Activated CD4-positive, alpha-beta T cell treated with anti-CD3 and anti-CD28 coated beads for 4 hours (primary cell): ENCODE results near the gene BLOC1S4.
"Not testable (repeated sequence)": the region's sequence is repeated elsewhere in the genome, so short reads cannot be mapped to it uniquely, and the experiment has no call there.

Source experiments
- DNase-seq, 2 donors: peaks; one replicate each; pipeline ENCODE4 v3.0.0-alpha.2; 2020

BLOC1S4 gene

DNA sequence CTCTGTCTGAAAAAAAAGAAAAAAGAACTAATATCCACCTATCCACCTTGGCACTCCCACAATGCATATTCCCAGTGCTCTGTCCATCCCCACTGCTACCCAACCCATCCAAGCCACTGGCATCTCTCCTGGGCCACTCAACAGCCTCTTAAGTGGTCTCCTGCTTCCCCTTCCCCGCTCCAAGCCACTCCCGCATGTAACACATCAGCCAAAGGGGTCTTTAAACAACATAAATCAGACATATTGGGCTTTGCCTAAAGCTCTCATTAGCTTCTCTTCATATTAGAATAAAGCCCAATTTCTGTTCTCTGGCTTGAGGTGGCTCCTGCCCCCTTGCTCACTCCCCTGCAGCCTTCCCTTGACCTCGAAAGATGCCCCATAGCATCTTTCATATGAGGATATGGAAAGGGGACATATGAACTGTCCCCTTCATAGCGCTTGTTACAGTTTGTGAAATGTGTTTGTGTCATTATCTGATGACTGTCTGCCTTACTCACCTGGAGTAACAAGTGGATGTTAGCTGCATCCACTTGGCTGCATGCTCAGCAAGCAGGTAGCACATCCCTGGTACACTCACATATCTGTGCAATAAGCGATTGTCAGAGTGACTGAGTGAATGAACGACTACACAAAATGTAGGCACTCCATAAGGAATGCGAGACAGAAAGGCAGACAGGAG lies 3.1 kb downstream of the BLOC1S4 start:
- DNase-seq = no peak

DNA sequence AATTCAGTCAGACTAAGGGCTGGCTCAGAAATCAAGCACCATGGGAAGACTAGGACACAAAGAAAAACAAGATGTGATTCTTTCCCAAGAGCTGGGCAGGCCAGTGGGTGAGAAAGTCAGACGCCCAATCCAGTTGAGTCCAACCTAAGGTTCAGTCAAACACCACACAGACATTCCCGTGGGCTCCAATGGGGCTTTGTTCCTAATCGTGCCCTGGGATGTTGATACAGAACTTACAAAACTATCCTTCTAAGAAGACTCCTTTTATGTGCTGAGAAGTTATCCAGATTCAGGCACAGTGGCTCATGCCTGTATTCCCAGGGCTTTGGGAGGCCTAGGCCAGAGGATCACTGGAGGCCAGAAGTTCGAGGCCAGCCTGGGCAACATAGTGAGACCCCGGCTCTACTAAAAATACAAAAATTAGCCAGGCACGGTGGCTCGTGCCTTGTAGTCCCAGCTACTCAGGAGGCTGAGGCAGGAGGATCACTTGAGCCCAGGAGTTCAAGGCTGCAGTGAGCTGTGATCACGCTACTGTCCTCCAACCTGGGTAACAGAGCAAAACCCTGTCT lies 3.7 kb downstream of the BLOC1S4 start:
- DNase-seq = no peak

DNA sequence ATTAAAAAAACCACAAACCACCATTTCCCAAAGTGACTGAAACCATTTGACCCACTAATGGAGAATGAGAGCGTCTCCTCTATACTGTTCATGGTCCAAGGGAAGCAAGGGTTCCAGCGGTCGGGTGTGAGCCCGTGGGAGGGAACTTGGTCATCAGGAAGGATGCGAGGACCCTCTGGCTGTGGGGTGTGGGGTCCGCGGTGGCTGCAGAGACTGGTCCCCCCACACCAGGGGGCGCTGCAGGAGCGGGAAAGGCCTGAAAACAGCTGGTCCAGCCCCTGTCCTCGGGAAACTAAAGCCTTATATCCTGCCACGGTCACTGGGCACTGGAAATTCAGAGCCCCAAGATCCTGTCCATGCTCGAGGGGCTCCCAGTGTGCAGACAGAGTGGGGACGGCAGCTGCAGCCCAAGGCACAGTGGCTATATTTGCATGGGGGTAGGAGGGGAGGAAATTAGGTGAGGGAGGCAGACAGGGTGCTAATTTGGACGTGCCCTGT lies 4.3 kb downstream of the BLOC1S4 start:
- DNase-seq = peak; percentile 84

DNA sequence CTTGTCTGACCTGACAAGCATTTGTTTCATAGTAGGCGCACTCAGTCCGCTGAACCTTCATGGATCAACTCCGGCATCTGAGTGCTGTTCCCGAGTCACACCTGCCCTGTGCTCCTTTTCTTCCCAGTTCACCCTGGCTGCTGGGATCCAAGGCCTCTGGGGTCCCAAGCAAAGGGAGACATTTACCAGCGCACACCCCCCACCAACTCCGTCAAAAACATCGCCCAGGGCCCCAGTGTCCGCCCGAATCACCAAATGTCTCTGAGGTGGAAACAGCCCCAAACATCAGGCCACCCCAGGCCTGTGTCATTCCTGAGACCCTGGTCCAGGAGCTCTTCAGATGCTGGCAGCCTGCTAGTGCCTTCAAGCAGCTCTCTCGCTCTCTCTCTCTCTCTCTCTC lies 5.1 kb downstream of the BLOC1S4 start:
- no peak for DNase-seq

DNA sequence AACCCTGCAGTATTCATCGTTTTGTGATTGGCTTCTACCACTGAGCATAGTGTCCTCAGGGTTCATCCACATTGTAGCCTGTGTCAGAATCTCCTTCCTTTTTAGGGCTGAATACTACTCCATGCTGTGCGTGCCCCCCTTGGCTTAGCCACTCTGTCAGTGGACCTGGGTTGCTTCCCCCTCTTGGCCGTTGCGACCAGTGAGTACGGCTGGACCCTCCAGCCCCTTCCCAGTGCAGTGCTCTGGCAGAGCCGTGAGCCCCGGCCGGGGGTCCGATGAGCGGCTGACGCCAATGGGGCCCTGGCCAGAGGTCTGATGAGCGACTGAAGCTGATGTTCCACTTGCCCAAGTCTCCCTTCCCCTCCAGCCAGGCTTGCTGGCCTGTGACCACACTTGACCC lies 6.9 kb downstream of the BLOC1S4 start:
- DNase-seq = no peak

DNA sequence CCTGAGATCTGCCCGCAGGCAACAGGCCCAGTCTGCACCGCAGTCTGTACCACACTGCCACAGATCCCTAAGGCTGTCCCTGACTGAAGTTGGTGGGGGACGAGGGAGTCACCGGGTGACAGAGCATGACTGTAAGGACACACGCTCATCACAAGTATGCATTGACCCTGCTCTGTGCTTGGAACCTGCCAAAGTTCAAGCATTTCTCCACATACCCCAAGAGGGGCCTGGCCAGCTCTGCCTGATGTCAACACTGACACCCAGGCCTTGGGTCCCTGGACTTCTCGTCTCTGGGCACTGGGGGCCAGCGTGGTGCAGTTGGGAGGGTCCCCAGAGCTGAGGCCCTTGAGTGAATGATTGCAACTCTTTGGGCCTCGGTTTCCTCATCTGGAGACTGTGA lies 7.9 kb downstream of the BLOC1S4 start:
- DNase-seq = no peak

DNA sequence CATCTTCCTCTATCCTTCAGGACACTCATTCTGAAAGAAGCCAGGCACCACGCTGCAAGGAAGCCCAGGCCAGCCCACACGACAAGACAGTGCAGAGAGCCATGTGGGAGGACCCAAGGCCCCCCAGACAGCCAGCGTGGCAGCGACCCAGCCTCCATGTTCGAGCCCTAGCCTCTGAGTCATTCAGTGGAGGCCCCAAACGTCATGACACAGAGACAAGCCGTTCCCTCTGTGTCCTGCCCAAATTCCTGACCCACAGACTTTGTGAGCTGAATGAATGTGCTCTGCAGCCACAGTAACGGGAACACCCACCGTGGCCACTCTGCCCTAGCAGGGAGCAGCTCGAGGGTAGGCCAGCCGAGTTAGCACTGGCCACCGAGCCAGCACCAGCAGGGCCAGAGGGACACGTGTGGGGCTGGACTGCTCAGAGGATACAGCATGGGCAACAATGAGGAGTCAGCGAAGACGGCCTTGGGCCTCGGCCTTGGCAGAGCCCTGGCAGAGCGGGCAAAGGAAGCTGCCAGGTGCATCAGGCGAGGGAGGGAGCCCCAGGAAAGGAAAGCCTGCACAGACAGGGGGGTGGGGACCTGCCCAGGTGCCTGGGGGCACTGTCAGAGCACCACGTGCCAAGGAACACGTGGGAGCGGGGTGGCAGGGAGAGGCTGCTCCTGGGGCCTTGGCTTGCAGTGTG lies 8.6 kb downstream of the BLOC1S4 start:
- DNase-seq = no peak

DNA sequence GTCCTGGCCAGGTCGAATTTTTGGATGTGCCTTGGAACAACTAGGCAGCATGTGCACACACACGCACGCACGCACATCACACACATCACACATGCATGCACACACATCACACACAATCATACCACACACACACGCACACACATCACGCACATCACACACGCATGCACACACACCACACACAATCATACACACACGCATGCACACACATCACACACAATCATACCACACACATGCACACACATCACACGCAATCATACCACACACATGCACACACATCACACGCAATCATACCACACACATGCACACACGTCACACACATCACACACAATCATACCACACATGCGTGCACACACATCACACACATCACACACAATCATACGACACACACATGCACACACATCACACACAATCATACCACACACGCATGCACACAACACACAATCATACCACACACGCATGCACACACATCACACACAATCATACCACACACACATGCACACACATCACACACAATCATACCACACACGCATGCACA lies 9.5 kb downstream of the BLOC1S4 start:
- not testable (repeated sequence) for DNase-seq

DNA sequence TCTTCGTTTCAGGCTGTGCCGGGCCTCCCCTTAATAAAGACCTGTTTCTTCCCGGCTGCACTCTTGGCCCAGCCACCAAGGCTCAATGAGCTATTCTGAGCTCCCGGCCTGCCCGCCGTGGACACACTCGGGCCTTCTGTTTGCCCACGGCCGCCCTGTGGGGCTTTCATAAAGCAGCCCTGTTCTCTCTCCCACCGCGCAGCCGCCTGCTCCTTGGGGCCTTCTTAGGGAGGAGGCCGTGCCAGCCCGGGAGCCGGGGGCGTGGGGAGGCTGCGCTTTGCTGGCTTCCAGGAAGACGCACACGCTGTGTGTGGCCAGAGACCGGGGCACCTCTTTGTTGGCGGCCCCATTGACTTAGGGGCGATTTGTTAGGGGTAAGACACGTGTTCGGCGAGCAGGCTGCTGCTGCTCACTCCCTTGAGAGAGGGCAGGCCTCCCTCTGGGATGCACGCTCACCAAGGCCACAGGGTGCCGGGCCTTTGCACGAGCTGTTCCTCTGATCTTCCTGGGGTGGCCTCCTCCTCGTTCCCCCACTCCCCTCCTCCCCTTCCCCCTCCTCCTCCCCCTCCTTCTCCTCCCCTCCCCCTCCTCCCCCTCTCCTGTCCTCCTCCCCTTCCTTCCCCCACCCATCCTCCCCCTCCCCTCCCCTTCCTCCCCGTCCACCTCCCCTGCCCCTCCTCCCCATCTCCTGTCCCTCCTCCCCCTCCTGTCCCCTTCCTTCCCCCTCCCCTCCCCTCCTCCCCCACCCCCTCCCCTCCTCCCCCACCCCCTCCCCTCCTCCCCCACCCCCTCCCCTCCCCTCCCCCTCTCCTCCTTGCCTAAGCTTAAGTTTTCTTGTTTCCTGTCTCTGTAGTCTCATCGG lies 11.3 kb downstream of the BLOC1S4 start:
- DNase-seq = no peak

DNA sequence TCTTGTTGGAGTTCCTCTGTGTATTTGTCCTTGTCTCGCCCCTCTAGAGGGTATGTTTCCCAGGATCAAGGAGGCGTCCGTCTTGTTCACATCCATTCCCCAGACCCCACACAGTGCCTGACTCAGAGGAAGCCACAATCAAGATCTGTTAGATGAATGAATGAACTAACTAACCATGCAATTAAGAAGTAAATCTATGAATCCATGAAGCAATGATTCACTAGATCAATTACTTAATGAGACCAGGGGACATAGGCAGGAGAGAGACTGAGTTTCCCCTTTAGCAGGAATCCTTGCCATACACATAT lies 11.9 kb downstream of the BLOC1S4 start:
- DNase-seq = no peak

DNA sequence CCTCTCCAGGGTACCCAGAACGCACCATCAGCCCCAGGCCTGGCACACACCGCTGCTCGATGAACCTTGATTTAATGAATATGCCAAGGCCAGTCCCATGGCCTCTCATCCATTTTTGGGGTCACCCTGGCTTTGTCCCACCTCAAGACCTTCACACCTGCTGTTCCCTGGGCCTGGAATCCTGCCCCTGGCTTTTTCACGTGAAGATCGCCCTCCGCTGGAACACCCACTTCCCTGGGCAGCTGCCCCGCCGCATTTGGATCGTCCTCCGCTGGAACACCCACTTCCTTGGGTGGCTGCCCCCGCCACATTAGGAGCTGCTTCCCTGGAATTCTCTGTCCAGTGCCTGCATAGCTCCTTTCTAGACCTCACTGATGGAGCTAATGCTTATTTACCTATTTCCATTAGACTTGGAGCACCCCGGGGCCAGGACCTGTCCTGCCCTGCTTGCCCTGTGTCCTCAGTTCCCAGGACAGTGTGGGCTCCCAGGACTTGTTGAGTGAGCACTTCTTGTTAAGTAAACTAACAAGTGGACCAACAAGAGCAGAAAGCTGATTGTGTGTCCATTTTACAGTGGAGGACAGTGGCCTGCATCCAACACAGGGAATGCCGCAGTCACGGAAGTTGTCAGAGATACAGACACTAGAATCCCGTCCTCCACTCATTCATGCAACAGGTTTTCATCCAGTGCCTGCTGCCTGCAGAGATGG lies 12.5 kb downstream of the BLOC1S4 start:
- no peak for DNase-seq

DNA sequence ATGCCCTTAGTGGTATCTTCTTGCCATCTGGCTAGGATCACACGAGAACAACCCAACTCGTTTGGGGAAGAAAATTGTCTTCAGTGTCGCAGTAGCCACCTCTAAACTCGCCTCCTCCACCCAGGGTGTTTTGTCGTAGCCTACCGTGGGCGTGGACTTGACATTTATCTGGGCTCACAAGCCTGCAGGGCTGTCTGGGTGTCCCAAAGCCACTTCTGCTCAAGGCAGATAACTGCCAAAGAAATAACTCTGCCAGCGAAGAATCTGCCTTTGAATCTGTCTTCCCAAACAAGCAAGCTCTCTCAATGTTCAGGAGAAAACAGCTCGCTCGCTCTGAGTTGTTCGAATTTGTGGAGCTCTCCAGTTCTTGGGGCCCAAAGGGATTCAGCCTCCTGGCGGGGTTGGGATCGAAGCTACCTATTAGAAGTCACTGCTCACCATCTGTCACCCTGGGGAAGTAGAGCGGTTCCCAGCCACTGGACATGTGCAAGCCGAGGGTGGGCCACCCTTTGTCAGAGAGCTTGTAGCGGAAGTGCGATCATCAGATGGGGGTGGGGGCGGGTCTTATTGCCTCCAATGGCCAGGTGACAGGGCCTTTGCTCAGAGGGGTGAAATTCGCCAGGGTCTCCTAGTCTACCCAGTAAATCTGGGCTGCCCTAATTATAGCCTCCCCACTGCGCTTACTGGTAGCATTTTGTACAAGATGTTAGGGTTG lies 14.8 kb downstream of the BLOC1S4 start:
- no peak for DNase-seq

DNA sequence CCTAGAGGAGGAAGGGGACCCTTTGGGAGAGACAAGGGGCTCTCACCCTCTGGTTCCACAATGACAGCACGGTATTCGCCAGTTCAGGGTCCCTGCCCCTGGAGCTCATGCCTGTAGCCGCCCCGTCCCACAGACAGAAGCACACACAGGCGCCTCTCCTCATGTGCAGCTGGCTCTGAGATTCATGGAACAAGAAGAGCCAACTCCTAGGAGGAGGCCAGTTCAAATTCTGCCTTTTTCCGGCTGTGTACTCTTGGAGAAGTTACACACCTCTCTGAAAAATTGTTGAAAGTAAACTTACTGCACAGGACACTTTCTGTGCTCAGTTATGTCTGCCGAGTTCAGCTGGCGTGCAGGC lies 15.3 kb downstream of the BLOC1S4 start:
- no peak for DNase-seq

DNA sequence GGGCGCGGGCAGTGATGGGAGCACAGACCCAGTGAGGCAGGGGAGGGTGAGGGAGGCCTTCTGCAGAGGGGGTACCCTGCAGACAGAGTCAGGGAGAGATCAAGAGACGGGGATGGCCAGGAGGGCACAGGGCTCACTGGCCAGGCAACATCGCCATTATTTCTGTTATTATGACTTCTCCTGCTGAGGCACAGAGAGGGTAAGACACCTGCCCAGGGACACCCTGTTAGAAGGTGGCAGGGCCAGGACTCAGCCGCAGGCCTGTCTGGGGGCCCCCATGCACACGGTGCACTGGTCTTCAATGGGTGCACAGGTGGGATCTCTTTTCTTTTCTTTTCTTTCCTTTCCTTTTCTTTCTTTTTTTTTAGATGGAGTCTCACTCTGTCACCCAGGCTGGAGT lies 15.8 kb downstream of the BLOC1S4 start:
- DNase-seq = no peak

DNA sequence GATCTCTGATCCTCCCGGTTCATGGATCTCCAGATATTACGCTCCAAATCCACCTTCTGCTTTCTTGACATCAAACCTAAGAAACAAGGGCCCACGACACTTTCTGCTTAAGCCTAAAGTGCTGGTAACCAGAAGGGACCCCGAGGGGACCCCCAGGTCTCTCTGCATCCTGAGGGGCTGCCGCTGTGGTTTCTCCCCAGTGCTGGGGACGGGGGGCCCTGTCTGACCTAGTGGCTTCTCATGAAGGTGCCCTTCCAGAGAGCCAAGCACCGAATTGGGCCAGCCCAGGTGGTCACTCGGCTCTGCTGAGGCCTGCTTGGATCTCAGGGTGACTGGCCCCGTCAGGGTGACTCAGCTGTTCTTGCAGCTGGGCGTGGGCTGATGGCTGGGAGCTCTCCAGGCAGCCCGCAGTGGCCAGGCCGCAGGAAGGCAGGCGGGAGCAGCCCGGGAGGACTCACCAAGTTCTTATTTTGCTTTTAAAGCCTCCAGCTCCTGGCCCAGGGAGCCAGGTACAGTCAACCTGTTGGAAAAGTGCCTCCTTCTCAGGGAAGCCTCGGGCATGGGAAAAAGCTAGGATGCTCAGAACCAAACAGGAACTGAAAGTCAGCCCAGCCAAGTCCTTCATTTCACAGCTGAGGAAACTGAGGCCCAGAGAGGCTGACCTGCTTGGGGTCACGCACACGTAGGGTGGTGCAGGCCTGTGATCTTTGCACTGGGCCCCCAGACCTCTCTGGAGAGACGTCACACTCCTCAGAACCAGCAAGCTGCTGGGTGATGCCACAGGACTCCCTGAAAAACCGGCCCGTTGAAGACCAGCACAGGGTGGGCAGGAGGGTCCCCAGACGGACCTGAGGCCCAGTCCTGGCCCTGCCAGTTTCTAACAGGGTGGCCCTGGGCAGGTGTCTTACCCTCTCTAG lies 16.7 kb downstream of the BLOC1S4 start:
- DNase-seq = no peak

DNA sequence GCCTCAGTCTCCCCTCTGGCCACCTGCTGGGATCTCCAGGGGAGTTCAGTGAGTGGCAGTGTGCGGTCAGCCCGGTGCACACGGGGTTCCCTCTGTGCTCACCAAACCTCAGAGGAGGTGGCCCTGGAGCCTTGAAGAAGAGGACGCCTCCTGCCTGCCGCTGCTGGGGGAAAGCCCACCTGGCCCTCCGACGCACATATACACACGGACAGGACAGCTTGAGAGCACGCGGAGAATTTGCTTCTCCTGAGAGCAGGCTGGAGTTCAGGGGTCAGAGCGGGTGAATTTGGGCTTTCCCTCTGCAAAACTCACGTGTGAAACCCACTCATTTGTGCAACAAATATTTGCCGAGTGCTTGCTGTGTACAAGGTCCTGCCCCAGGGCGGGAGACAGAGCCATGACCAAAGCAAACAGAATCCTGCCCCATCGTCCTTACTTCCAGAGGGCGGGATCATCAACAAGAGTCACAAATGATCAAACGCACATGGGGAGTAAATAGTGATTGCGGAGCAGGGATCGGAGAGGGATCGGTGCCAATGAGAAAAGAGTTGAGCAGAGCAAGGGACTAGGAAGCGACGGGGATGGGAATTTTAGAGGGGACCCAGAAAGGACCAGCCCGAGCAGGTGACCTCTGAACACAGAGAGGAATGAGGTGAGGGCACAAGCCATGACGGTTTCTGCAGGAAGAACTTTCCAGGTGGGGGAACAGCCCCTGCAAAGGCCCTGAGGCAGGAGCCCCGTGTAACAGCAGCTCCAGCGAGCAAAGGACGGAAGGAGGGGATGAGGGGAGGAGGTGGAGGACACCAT lies 17.6 kb downstream of the BLOC1S4 start:
- no peak for DNase-seq

DNA sequence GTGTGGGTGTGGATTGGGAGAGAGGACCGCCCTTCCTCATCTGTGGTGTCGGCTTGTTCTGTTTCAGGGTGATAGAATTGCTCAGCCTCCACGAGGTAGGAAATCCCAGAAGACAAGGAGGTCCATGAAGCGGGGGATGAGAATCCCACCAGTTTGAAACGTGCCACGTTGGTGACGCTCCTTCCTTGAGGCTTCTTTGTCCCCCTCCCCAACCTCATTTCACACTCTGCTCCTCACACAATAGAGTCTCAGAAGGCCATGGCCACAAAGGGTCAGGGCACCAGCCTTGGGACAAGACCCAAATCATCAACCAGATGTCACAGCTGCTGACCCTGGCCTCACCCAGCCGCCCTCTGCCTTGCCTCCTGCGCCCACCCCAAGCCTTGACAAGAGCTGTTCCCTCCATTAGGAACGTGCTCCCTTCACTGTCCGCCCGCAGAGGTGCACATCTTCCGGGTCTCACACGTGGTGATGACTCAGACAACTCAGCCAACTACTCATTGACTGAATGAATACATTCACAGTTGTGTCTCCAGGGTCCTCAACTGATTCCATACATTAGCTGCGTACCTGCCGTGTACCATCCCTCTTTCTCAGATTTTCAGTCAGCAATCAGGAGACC lies 18.3 kb downstream of the BLOC1S4 start:
- DNase-seq = no peak

DNA sequence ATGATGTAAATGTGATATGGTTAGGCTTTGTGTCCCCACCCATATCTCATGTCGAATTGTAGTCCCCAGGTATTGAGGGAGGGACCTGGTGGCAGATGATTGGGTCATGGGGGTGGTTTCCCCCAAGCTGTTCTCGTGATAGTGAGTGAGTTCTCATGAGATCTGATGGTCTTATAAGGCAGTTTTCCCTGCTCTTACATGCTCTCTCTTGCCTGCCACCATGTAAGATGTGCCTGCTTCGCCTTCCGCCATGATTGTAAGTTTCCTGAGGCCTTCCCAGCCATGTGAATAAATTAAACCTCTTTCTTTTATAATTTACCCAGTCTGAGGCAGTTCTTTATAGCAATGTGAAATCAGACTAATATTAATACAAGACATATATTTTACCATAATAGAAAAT lies 23.9 kb downstream of the BLOC1S4 start:
- DNase-seq = no peak

DNA sequence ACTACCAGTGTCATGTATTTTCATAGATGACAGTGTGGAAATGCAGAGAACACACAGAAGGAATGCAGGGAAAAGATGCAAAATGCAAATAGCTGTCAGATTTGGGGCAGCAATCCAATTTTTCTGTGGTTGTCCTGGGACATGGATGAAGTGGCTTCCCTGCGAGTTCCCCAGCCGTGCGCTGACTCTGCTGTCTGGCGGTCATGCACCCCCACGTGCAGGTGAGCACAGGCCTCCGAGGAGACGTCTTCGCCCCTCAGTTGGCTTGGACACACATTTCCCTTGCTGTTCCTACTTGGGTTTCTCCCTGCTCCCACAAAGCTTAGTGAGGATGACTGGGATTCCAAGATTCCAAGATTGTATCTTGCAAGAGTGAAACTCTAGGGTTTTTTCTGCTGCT lies 24.4 kb downstream of the BLOC1S4 start:
- no peak for DNase-seq

DNA sequence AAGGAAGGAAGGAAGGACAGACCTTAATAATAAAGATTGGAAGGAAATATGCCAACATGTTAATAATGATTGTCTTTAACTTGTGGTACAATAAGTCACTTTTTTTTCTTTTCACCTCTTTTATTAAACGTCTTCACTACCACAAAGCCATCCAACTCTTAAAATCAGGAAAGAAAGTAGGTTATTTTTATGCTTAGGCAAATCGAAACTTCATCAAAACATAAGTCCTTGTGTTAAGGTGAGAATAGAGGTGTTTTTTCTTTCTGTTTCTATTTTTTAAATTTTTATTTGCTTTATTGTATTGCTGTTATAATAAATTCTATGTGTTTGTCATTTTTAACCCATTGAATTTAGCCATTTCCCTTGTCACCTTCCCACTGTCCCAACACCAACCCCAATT lies 26.5 kb downstream of the BLOC1S4 start:
- DNase-seq = no peak
